ENCODE measurements around the gene GSTA1.
"Not testable (repeated sequence)": the region's sequence is repeated elsewhere in the genome, so short reads cannot be mapped to it uniquely, and the experiment has no call there.

The GSTA1 gene

DNA sequence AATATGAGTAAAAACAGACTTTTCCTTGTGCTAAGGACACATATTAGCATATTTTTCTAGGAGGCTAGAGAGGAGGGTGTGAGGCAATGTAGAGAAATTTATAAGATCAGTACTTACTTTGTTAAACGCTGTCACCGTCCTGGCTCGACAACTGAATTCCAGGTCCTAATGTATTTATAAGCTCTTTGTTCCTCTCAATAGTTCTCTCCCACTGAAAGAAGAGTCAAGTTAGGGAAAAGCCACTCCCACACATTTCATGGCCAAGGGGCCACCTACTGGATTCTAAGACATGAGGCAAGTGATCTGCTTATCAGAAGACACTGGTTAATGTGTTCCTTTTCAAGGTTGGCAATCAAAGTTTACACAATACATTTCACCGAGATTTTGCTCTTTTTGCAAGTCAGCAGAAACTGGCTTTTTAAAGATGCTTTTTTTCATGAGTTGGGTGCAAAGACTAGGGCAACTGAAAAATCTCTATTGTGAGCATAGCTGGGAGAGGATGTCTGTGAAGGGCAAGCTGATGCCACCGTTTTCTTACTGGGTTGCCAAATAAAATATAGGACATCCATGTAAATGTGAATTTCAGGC is at the start of gene GSTA1:
GSTA1 (minus strand) TSS at position 149 of the 588 bp plus-strand sequence. CDS start 4,549 bp downstream, outside the sequence.
- DNase-seq: not testable (repeated sequence)

- no peak for DNase-seq
Measured at GRCh38 chr6:52849137-52849536, 45.5 kb upstream of the GSTA1 start.

DNA sequence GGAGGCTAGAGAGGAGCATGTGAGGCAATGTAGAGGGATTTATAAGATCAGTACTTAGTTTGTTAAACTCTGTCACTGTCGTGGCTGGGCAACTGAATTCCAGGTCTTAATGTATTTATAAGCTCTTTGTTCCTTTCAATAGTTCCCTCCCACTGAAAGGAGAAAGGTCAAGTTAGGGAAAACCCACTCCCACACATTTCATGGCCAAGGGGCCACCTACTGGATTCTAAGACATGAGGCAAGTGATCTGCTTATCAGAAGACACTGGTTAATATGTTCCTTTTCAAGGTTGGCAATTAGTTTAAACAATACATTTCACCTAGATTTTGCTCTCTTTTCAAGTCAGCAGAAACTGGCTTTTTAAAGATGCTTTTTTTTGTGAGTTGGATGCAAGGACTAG is 42.4 kb upstream of the GSTA1 start:
- no peak for DNase-seq

DNA sequence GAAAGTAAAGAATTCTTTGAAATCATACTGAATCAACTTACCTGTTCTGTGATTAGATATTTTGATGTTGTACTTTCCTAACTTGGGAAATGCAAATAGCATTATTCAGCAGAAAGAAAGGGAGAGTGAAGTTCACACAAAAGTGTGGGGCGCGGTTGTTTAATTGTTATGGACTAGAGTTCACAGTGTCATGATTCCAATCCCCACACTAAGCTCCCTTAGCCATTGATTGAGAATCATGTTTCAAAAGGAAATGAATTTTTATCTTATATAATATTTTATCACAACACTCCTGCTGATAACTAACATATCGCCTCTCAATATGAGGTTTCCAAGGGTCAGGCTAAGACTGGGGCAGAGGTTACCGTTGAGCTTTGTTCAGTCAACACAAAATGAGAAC is 40.0 kb upstream of the GSTA1 start:
- DNase-seq: no peak

- no peak for DNase-seq
Measured at GRCh38 chr6:52840763-52841585, 37.4 kb upstream of the GSTA1 start, which contains the start of gene GSTA5. Gene GSTA5 (minus strand): TSS chr6:52840813.

GRCh38 chr6:52839124-52840055 is 35.8 kb upstream of the GSTA1 start:
- peak; percentile 38 for DNase-seq

GRCh38 chr6:52834481-52834880 is 30.9 kb upstream of the GSTA1 start:
- no peak for DNase-seq

DNA sequence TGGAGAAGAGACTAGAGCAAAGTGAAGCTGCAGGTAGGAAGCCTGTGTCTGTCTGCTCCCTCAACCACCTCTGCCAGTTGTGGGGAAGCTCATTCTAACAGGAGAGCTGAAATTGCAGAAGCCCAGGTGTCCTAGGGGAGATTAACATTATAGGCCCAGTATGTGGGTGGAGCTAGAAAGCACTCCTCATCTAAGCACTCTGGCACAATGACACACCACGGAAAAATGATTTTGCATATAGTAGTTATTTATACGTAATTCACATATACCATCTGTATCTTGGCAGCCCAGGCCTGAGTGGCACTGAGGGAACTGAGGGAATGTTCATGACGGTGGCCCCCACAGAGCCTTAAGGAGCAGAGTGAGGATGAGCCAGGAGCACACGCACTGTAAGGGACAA is 27.3 kb upstream of the GSTA1 start:
- DNase-seq: not testable (repeated sequence)

DNA sequence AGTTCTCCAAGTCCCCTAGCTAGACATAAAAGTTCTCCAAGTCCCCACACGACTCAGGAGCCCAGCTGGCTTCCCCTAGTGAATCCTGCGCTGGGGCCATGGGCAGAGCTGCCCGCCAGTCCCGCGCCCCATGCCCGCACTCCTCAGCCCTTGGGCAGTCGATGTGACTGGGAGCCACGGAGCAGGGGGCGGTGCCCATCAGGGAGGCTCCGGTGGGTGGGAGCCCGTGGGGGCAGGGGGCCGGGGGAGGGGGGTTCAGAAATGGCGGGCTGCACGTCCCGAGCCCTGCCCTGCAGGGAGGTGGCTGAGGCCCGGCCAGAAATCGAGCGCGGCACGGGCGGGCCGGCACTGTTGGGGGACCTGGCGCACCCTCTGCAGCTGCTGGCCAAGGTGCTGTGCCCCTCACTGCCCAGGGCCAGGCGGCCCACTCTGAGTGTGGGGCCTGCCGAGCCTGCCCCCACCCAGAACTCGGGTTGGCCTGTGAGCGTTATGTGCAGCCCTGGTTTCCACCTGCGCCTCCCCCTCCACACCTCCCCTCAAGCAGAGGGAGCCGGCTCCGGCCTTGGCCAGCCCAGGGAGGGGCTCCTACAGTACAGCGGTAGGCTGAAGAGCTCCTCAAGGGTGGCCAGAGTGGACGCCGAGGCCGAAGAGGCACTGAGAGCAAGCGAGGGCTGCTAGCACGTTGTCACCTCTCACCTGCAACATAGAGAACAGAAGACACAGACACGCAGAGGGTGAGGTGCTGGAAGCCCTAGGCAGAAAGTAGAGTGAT is 25.6 kb upstream of the GSTA1 start:
- no peak for DNase-seq

DNA sequence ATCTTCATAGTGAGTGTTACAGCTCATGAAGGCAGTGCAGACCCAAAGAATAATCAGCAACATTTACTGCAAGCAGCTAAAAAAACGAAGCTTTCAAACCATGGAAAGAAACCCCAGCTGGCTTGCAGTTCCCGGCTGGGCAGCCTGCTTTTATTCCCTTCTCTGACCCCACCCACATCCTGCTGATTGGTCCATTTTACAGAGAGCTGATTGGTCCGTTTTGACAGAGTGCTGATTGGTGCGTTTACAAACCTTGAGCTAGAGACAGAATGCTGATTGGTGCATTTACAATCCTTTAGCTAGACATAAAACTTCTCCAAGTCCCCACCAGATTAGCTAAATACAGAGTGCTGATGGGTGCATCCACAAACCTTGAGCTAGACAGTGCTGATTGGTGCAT is 25.0 kb upstream of the GSTA1 start:
- DNase-seq: not testable (repeated sequence)

- not testable (repeated sequence) for DNase-seq
Measured at GRCh38 chr6:52827073-52827783, 23.6 kb upstream of the GSTA1 start.

DNA sequence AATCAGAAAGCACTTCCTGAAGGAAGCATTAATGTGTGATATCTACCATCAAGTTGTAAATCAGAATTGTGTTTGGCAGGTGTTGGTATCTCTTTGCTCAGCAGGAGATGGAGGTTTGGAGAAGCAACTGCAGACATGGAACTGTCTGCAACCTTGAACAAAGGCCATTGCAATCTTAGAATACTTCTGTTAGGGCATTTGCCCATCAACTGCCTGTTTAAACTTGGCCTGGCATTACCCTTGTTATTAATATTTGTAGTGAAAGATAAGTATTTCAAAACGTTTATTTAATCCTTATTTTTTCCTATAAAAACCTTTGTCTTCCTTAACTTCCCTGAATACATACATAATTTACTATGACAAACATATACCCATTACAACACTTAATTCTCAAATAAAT is 22.9 kb upstream of the GSTA1 start:
- no peak for DNase-seq

DNA sequence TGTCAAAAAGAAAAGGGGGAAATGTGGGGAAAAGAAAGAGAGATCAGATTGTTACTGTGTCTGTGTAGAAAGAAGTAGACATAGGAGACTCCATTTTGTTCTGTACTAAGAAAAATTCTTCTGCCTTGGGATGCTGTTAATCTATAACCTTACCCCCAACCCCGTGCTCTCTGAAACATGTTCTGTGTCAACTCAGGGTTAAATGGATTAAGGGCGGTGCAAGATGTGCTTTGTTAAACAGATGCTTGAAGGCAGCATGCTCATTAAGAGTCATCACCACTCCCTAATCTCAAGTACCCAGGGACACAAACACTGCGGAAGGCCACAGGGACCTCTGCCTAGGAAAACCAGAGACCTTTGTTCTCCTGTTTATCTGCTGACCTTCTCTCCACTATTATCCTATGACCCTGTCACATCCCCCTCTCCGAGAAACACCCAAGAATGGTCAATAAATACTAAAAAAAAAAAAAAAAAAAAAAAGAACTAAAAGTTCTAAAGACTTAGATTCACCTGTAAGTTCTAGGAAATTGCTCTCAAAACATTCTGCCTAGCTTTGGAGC is 22.4 kb upstream of the GSTA1 start:
- DNase-seq: not testable (repeated sequence)

GRCh38 chr6:52825270-52825793 is 21.7 kb upstream of the GSTA1 start:
- not testable (repeated sequence) for DNase-seq

- DNase-seq: no peak
Measured at GRCh38 chr6:52821842-52822241, 18.2 kb upstream of the GSTA1 start.

GRCh38 chr6:52820198-52820597 is 16.6 kb upstream of the GSTA1 start:
- DNase-seq: no peak

DNA sequence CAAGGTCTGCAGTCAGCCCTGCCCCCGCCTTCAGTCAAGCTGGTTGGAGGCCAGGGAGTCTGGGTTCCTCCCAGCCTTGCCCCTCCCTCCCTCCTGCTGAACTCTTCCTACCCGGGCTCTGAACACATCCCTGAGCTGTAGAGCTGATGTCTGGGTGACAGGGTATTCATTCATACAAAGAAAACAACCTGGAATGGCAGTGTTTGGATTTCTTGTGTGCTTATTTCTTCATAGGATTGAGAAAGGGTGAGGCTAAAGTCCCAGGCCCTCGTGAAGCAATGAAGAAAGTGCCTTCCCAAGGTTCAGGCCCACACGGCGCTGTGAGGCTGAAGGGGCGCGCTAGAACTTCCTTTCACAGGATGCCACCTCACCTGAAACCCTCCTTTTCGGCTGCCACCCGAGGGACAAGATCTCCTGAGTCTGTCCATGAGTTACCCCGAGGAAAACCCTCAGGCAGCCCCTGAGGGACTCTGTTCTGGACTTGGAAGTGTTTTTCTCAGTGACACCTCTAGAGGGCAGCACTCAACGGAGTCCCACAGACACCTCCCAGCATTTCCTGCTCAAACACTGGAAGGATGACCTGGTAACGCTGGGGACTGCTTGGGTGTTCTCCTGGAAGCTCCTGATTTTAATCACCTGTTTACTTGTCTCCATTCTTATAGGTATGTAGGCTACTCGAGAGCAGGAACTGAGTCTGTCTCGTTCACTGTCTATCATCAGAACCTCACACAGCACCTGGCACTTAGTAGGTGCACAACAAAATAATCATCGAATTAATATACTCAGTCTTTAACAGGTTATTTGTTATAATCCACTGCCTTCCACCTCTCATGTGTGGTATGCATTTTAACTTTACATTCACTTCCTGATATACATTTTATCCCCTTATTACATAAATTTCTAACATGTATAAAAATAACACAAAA is 11.8 kb upstream of the GSTA1 start:
- DNase-seq: peak; percentile 39

- DNase-seq: not testable (repeated sequence)
Measured at GRCh38 chr6:52814545-52814944, 10.9 kb upstream of the GSTA1 start.

- not testable (repeated sequence) for DNase-seq
Measured at GRCh38 chr6:52809777-52810176, 6.2 kb upstream of the GSTA1 start.

- no peak for DNase-seq
Measured at GRCh38 chr6:52808660-52809059, 5.0 kb upstream of the GSTA1 start.

Data from MV-4-11 (cell line).